ENCODE measurements around the gene CDKL2. TPM values are rescaled to one million over a fixed set of nuclear protein-coding genes. Genes with fewer than 3 reads are reported as not detected.

The CDKL2 gene
- polyA plus RNA-seq, 1 donor from 2014 or later: 25.7 TPM

DNA sequence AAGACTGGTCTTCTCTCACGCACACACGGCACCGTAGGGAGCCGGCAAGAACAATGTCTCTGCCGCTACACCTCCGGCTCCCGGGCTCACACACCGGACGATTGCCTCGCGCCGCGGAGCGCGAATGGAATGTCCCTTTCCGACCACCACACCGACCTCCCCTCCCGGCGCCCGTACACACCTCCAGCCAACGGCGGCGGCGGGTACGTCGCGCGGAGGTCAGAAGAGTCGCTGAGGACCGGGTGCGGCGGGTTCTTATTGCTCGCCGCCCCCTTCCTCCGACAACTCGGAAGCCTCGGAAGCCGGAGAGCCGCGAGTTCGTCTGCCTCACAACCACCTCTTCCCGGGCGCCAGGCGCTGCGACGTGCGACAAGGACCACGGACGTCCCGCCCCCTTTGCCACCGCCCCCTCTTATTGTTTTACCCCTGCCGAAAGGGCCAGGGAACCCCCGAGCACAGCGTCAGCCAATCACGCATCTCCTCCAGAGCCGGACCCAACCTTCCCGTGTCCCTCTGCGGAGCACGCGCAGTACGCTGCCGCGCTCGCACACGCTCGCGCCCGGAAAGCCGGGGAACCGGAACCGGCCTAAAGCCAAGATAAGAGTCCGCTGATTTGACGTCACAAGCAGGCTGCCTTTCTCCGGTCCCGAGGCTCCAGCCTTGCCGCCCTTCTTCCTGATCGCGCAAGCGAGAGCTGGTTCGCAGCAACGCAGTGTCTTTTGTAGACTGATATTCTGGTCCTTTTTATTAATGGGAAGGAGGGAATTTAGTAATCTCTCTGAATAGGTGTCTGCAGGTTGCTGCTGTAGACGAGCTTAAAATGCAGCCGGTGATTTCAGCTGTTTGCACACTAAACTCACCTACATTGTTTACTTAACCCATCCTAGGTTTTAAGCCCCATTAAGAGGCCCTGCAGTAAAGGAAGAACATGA lies 43.0 kb upstream of the CDKL2 start, which contains the start of gene G3BP2:
G3BP2 (minus strand) TSS at position 385 of the 932 bp plus-strand sequence. CDS start 11,386 bp downstream, outside the sequence.
- peak within 1 kb of the TSS; percentile 98 for H3K4me2 ChIP-seq (ENCODE audit: low read length)
- peaks cover 10% of the 10 kb centered on the region for H3F3A ChIP-seq (ENCODE audit: insufficient read depth, low read length, poor library complexity, severe bottlenecking)
- no peaks in the 10 kb centered on the region for H3K9me3 ChIP-seq (ENCODE audit: low read length)
- H3K4me3 ChIP-seq (ENCODE audit: low read length): peak within 1 kb of the TSS; percentile 89
- peak within 1 kb of the TSS; percentile 98 for H3K9ac ChIP-seq (ENCODE audit: low read length)
- TF ChIP-seq RAD21 (conservative IDR thresholded peaks at IDR 0.05) (peak; percentile 22), TAF1 (IDR thresholded peaks at IDR 0.05; ENCODE audit: low read depth) (no peak), MXI1 (conservative IDR thresholded peaks at IDR 0.05; ENCODE audit: poor library complexity, severe bottlenecking) (peak; percentile 81), POLR2AphosphoS5 (IDR thresholded peaks at IDR 0.05) (peak; percentile 96), EZH2 (IDR thresholded peaks at IDR 0.05; ENCODE audit: borderline replicate concordance, insufficient read depth, low read length, poor library complexity, severe bottlenecking) (no peak), EP300 (conservative IDR thresholded peaks at IDR 0.05; ENCODE audit: poor library complexity, severe bottlenecking) (peak; percentile 71), SMC3 (conservative IDR thresholded peaks at IDR 0.05; ENCODE audit: poor library complexity) (peak; percentile 36)
- TF ChIP-seq, protein P1, sequence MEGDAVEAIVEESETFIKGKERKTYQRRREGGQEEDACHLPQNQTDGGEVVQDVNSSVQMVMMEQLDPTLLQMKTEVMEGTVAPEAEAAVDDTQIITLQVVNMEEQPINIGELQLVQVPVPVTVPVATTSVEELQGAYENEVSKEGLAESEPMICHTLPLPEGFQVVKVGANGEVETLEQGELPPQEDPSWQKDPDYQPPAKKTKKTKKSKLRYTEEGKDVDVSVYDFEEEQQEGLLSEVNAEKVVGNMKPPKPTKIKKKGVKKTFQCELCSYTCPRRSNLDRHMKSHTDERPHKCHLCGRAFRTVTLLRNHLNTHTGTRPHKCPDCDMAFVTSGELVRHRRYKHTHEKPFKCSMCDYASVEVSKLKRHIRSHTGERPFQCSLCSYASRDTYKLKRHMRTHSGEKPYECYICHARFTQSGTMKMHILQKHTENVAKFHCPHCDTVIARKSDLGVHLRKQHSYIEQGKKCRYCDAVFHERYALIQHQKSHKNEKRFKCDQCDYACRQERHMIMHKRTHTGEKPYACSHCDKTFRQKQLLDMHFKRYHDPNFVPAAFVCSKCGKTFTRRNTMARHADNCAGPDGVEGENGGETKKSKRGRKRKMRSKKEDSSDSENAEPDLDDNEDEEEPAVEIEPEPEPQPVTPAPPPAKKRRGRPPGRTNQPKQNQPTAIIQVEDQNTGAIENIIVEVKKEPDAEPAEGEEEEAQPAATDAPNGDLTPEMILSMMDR (IDR thresholded peaks at IDR 0.05; ENCODE audit: poor library complexity, severe bottlenecking): peak; percentile 17
- TF ChIP-seq, protein P2, sequence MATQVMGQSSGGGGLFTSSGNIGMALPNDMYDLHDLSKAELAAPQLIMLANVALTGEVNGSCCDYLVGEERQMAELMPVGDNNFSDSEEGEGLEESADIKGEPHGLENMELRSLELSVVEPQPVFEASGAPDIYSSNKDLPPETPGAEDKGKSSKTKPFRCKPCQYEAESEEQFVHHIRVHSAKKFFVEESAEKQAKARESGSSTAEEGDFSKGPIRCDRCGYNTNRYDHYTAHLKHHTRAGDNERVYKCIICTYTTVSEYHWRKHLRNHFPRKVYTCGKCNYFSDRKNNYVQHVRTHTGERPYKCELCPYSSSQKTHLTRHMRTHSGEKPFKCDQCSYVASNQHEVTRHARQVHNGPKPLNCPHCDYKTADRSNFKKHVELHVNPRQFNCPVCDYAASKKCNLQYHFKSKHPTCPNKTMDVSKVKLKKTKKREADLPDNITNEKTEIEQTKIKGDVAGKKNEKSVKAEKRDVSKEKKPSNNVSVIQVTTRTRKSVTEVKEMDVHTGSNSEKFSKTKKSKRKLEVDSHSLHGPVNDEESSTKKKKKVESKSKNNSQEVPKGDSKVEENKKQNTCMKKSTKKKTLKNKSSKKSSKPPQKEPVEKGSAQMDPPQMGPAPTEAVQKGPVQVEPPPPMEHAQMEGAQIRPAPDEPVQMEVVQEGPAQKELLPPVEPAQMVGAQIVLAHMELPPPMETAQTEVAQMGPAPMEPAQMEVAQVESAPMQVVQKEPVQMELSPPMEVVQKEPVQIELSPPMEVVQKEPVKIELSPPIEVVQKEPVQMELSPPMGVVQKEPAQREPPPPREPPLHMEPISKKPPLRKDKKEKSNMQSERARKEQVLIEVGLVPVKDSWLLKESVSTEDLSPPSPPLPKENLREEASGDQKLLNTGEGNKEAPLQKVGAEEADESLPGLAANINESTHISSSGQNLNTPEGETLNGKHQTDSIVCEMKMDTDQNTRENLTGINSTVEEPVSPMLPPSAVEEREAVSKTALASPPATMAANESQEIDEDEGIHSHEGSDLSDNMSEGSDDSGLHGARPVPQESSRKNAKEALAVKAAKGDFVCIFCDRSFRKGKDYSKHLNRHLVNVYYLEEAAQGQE (IDR thresholded peaks at IDR 0.05; ENCODE audit: borderline replicate concordance): peak; percentile 82
- H3K9me2 ChIP-seq (ENCODE audit: insufficient read depth, low read length): no peaks in the 10 kb centered on the region
- peaks cover 41% of the 10 kb centered on the region for H3K79me2 ChIP-seq (replicated peaks; ENCODE audit: insufficient read depth, low read length)
- peak within 1 kb of the TSS; percentile 88 for H2AFZ ChIP-seq (ENCODE audit: low read depth, low read length)
- peak within 1 kb of the TSS; percentile 99 for H3K27ac ChIP-seq (ENCODE audit: low read length)
- H4K20me1 ChIP-seq (ENCODE audit: insufficient read depth): peaks cover 23% of the 10 kb centered on the region
- no peaks in the 10 kb centered on the region for H3K27me3 ChIP-seq (ENCODE audit: insufficient read depth, low read depth, low read length)
- no peaks in the 10 kb centered on the region for H3K36me3 ChIP-seq (ENCODE audit: insufficient read depth, low read length)

DNA sequence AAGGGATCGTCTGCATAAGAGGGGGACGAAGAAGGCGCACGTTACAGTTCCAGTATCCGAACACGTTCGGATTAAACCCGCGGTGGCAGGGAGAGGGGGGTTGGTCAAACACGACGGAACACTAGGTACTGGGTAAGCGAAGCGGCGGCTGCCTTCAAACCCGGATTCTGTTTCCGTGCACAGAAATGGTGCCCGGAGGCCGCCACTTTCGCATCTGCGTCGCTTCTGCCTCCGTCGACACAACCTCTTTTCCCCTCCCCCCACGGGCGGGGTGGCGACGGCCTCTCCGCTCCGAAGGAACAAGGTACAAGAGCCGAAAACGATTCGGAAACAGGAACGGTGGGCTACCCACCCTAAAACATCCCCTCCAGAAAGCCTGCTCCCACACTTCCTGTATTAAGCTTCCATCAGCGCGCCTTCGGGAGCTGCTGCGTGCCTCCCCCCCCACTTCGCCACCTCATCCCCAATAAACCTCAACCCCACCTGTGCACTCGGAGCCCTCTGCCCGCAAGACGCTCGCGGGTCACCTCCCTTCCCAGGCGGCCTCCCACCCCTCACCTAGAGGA lies 42.2 kb upstream of the CDKL2 start:
- Histone ChIP-seq H3K27me3 (ENCODE audit: insufficient read depth, low read depth, low read length) (no peaks in the 10 kb centered on the region), H3K4me2 (ENCODE audit: low read length) (no peak overlapping the region), H3K27ac (ENCODE audit: low read length) (peak overlapping the region; percentile 99), H3K9ac (ENCODE audit: low read length) (peak overlapping the region; percentile 98), H3K79me2 (replicated peaks; ENCODE audit: insufficient read depth, low read length) (peaks cover 48% of the 10 kb centered on the region), H2AFZ (ENCODE audit: low read depth, low read length) (peak overlapping the region; percentile 61), H3K9me3 (ENCODE audit: low read length) (no peaks in the 10 kb centered on the region), H3K9me2 (ENCODE audit: insufficient read depth, low read length) (no peaks in the 10 kb centered on the region), H3F3A (ENCODE audit: insufficient read depth, low read length, poor library complexity, severe bottlenecking) (peaks cover 10% of the 10 kb centered on the region), H3K36me3 (ENCODE audit: insufficient read depth, low read length) (no peaks in the 10 kb centered on the region), H4K20me1 (ENCODE audit: insufficient read depth) (peaks cover 30% of the 10 kb centered on the region), H3K4me3 (ENCODE audit: low read length) (peak overlapping the region; percentile 89)
- TF ChIP-seq, protein P1 (IDR thresholded peaks at IDR 0.05; ENCODE audit: poor library complexity, severe bottlenecking): no peak
- TF ChIP-seq POLR2AphosphoS5 (IDR thresholded peaks at IDR 0.05): peak; percentile 6
- TF ChIP-seq, protein P2 (IDR thresholded peaks at IDR 0.05; ENCODE audit: borderline replicate concordance): peak; percentile 63
- TF ChIP-seq TAF1 (IDR thresholded peaks at IDR 0.05; ENCODE audit: low read depth): peak; percentile 68
- TF ChIP-seq EP300 (conservative IDR thresholded peaks at IDR 0.05; ENCODE audit: poor library complexity, severe bottlenecking): no peak
- TF ChIP-seq RAD21 (conservative IDR thresholded peaks at IDR 0.05): no peak

All from neural cell (in vitro differentiated cells).